HG03439 (cell line): ENCODE data around the gene STARD5.

Source experiments
- ATAC-seq: cut with Tn5 transposase; IDR thresholded peaks from one replicate; pipeline ENCODE4 v1.9.1; 2021; ENCODE audit warnings: mild to moderate bottlenecking, moderate library complexity; ENCODE audit not compliant: unreplicated experiment

STARD5 gene

DNA sequence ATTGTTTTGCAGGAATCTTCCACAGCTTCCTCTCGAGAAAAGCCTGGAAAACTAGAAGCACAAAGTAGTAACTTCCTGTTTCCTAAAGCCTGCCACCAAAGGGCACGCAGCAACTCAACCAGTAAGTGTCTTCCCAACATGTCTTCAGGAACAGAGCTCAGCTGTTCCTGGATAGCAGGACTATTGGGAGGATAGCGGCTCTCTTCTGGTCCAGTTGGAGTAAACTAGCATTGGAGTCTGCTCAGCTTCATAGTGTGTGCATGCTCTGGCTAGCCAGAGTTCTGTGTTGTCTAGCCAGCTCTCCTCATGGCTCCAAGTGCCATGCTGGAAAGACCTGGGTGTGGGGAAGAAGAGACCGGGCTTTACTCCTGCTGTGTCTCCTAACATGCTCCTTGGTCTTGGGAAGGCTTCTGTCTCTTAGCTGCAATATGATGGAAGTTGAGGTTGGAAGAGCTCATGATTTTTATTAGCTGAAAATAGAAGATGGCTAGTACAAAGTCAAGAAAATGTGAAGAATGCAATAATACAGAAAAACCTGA lies 64.1 kb downstream of the STARD5 start:
- no peak for ATAC-seq
